ENCODE measurements around the gene P4HB. TPM values are rescaled to one million over a fixed set of nuclear protein-coding genes. Genes with fewer than 3 reads are reported as not detected.

Gene P4HB
- total and polyA plus RNA-seq, 2 experiments from 2014 or later, result 206 to 620 TPM

DNA sequence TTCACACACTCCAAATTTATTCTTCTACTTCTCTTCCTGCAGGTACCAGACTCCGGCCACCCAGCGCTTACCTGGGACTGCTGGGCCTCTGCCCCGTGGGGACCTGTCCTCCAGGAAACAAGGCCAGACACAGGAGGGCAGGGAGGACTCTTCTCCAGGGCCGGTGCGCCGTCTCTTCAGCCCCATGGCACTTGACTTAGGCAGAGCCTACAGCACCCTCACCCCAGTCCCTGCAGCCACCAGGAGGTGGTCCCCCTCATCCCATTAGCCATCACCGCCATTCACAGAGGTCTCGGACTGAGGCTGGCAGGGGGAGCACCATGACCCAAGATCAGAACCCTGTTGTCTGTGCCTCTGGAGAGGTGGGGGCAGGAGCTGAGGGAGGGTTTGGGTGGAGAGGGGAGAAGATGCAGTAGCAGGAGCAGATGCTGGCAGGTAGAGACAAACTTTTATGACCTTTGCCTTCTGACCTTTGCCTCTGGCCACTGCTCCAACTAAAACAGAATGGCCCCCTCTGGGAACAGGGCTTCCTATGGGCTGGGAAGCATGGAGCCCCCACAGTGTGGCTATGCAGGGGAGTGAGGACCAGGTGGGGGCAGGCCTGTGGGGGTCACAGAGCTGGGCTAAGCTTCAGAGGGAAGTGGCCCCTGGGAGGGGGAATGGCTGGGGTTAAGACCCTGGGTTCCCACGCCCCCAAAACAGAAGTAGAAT is 58.1 kb downstream of the P4HB start (continued):
- TF ChIP-seq, protein P1, sequence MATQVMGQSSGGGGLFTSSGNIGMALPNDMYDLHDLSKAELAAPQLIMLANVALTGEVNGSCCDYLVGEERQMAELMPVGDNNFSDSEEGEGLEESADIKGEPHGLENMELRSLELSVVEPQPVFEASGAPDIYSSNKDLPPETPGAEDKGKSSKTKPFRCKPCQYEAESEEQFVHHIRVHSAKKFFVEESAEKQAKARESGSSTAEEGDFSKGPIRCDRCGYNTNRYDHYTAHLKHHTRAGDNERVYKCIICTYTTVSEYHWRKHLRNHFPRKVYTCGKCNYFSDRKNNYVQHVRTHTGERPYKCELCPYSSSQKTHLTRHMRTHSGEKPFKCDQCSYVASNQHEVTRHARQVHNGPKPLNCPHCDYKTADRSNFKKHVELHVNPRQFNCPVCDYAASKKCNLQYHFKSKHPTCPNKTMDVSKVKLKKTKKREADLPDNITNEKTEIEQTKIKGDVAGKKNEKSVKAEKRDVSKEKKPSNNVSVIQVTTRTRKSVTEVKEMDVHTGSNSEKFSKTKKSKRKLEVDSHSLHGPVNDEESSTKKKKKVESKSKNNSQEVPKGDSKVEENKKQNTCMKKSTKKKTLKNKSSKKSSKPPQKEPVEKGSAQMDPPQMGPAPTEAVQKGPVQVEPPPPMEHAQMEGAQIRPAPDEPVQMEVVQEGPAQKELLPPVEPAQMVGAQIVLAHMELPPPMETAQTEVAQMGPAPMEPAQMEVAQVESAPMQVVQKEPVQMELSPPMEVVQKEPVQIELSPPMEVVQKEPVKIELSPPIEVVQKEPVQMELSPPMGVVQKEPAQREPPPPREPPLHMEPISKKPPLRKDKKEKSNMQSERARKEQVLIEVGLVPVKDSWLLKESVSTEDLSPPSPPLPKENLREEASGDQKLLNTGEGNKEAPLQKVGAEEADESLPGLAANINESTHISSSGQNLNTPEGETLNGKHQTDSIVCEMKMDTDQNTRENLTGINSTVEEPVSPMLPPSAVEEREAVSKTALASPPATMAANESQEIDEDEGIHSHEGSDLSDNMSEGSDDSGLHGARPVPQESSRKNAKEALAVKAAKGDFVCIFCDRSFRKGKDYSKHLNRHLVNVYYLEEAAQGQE (IDR thresholded peaks at IDR 0.05; ENCODE audit: unreplicated experiment), result no peak
- TF ChIP-seq CTCF (conservative IDR thresholded peaks at IDR 0.05; ENCODE audit: low read depth in 2 of 2) (no peak), NANOG (IDR thresholded peaks at IDR 0.05; ENCODE audit: borderline replicate concordance) (no peak), ETS1 (IDR thresholded peaks at IDR 0.05) (no peak)

DNA sequence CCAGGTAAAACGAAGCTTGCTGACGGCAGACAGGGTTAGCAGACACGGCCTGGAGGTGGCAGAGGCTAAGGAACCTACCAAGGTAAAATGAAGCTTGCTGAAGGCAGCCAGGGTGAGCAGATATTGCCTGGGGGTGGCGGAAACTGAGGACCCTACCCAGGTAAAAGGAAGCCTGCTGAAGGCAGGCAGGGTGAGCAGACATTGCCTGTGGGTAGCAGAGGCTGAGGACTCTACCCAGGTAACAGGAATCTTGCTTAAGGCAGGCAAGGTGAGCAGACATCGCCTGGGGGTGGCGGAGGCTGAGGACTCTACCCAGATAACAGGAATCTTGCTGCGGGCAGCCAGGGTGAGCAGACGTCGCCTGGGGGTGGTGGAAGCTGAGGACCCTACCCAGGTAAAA is 59.0 kb downstream of the P4HB start:
- Histone ChIP-seq H3K36me3 (ENCODE audit: insufficient read depth) (no peaks in the 10 kb centered on the region), H3K9me2 (ENCODE audit: insufficient read depth) (no peaks in the 10 kb centered on the region), H2AFZ (no peak overlapping the region), H3K27ac (ENCODE audit: low read depth) (no peak overlapping the region), H4K20me1 (replicated peaks; ENCODE audit: insufficient read depth) (no peaks in the 10 kb centered on the region), H3K27me3 (ENCODE audit: insufficient read depth) (peaks cover 63% of the 10 kb centered on the region), H3K4me2 (no peak overlapping the region), H3K79me2 (replicated peaks; ENCODE audit: insufficient read depth) (no peaks in the 10 kb centered on the region), H3K4me3 (no peak overlapping the region), H3F3A (replicated peaks; ENCODE audit: low read depth) (no peaks in the 10 kb centered on the region), H3K4me1 (ENCODE audit: insufficient read depth) (no peaks in the 10 kb centered on the region; the same call in 1 of the 2 replicates)
- peaks cover 5% of the 10 kb centered on the region; the same call in 1 of the 3 replicates for H3K36me3 Mint-ChIP-seq (ENCODE audit: low read depth)
- no peaks in the 10 kb centered on the region for H3K4me1 Mint-ChIP-seq
- H3K4me3 Mint-ChIP-seq, result no peak overlapping the region
- no peak for DNase-seq (ENCODE audit: low spot score)
- H3K27me3 Mint-ChIP-seq (ENCODE audit: insufficient read depth, low read depth, poor library complexity), result peaks cover 44% of the 10 kb centered on the region
- H3K27ac Mint-ChIP-seq, result no peak overlapping the region
- no peak for ATAC-seq
- peaks cover 12% of the 10 kb centered on the region for H3K9me3 Mint-ChIP-seq
- TF ChIP-seq STAT1 (IDR thresholded peaks at IDR 0.05; ENCODE audit: unreplicated experiment), result no peak
- TF ChIP-seq POLR2AphosphoS5 (IDR thresholded peaks at IDR 0.05; ENCODE audit: low read depth), result no peak
- no peak for TF ChIP-seq ETS1 (IDR thresholded peaks at IDR 0.05)
- TF ChIP-seq, protein P2, sequence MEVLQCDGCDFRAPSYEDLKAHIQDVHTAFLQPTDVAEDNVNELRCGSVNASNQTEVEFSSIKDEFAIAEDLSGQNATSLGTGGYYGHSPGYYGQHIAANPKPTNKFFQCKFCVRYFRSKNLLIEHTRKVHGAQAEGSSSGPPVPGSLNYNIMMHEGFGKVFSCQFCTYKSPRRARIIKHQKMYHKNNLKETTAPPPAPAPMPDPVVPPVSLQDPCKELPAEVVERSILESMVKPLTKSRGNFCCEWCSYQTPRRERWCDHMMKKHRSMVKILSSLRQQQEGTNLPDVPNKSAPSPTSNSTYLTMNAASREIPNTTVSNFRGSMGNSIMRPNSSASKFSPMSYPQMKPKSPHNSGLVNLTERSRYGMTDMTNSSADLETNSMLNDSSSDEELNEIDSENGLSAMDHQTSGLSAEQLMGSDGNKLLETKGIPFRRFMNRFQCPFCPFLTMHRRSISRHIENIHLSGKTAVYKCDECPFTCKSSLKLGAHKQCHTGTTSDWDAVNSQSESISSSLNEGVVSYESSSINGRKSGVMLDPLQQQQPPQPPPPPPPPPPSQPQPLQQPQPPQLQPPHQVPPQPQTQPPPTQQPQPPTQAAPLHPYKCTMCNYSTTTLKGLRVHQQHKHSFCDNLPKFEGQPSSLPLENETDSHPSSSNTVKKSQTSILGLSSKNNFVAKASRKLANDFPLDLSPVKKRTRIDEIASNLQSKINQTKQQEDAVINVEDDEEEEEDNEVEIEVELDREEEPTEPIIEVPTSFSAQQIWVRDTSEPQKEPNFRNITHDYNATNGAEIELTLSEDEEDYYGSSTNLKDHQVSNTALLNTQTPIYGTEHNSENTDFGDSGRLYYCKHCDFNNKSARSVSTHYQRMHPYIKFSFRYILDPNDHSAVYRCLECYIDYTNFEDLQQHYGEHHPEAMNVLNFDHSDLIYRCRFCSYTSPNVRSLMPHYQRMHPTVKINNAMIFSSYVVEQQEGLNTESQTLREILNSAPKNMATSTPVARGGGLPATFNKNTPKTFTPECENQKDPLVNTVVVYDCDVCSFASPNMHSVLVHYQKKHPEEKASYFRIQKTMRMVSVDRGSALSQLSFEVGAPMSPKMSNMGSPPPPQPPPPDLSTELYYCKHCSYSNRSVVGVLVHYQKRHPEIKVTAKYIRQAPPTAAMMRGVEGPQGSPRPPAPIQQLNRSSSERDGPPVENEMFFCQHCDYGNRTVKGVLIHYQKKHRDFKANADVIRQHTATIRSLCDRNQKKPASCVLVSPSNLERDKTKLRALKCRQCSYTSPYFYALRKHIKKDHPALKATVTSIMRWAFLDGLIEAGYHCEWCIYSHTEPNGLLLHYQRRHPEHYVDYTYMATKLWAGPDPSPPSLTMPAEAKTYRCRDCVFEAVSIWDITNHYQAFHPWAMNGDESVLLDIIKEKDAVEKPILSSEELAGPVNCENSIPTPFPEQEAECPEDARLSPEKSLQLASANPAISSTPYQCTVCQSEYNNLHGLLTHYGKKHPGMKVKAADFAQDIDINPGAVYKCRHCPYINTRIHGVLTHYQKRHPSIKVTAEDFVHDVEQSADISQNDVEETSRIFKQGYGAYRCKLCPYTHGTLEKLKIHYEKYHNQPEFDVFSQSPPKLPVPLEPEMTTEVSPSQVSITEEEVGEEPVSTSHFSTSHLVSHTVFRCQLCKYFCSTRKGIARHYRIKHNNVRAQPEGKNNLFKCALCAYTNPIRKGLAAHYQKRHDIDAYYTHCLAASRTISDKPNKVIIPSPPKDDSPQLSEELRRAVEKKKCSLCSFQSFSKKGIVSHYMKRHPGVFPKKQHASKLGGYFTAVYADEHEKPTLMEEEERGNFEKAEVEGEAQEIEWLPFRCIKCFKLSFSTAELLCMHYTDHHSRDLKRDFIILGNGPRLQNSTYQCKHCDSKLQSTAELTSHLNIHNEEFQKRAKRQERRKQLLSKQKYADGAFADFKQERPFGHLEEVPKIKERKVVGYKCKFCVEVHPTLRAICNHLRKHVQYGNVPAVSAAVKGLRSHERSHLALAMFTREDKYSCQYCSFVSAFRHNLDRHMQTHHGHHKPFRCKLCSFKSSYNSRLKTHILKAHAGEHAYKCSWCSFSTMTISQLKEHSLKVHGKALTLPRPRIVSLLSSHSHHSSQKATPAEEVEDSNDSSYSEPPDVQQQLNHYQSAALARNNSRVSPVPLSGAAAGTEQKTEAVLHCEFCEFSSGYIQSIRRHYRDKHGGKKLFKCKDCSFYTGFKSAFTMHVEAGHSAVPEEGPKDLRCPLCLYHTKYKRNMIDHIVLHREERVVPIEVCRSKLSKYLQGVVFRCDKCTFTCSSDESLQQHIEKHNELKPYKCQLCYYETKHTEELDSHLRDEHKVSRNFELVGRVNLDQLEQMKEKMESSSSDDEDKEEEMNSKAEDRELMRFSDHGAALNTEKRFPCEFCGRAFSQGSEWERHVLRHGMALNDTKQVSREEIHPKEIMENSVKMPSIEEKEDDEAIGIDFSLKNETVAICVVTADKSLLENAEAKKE (CRISPR knock-in tag; IDR thresholded peaks at IDR 0.05), result no peak
- TF ChIP-seq JUNB (IDR thresholded peaks at IDR 0.05; ENCODE audit: unreplicated experiment), result no peak

All from GM23338 (cell line).